Liver (tissue), 9 donors: ENCODE data around the gene ETV3. TPM values are rescaled to one million over a fixed set of nuclear protein-coding genes. Genes with fewer than 3 reads are reported as not detected.

ENCODE experiments used
- DNase-seq: peaks from one replicate; pipeline ENCODE4 v3.0.0-alpha.2; 2017; ENCODE audit warnings: low spot score
- H3K27ac ChIP-seq, 2 donors: one replicate each; pipeline ENCODE4 v1.7.0; 2013; ENCODE audit warnings: inconsistent platforms in 2 of 2, low read length in 2 of 2, control low read depth in 1 of 2, low read depth in 1 of 2, mild to moderate bottlenecking in 1 of 2
- H3K27me3 ChIP-seq, 4 donors: one replicate each; pipeline versions ENCODE4 v1.6.1 to v1.7.0; 2013; ENCODE audit warnings: low read length in 3 of 4, inconsistent platforms in 1 of 4, mild to moderate bottlenecking in 1 of 4, moderate library complexity in 1 of 4; ENCODE audit not compliant: control insufficient read depth in 4 of 4, insufficient read depth in 4 of 4
- H3K36me3 ChIP-seq, 4 donors: one replicate each; pipeline versions ENCODE4 v1.6.1 to v1.7.0; 2013; ENCODE audit warnings: low read length in 3 of 4, mild to moderate bottlenecking in 3 of 4, low read depth in 1 of 4, moderate library complexity in 1 of 4; ENCODE audit not compliant: control insufficient read depth in 4 of 4, insufficient read depth in 3 of 4
- H3K4me1 ChIP-seq, 4 donors: one replicate each; pipeline versions ENCODE4 v1.6.1 to v1.7.0; 2013; ENCODE audit warnings: low read length in 3 of 4, mild to moderate bottlenecking in 3 of 4, moderate library complexity in 1 of 4; ENCODE audit not compliant: control insufficient read depth in 4 of 4, insufficient read depth in 4 of 4
- H3K4me3 ChIP-seq, 3 donors: one replicate each; pipeline versions ENCODE4 v1.6.1 to v1.7.0; 2013; ENCODE audit warnings: low read length in 3 of 3, control low read depth in 1 of 3, low read depth in 1 of 3, mild to moderate bottlenecking in 1 of 3
- H3K9ac ChIP-seq, 2 donors: one replicate each; pipeline ENCODE4 v1.7.0; 2013; ENCODE audit warnings: low read length in 2 of 2, mild to moderate bottlenecking in 2 of 2, moderate library complexity in 2 of 2, control low read depth in 1 of 2, low read depth in 1 of 2
- H3K9me3 ChIP-seq, 4 donors: one replicate each; pipeline versions ENCODE4 v1.6.1 to v1.7.0; 2013; ENCODE audit warnings: low read length in 3 of 4; ENCODE audit not compliant: control insufficient read depth in 4 of 4
- FOXA1 ChIP-seq: IDR thresholded peaks from 2 replicates; pipeline ENCODE4 v1.6.1; 2016; ENCODE audit warnings: antibody characterized with exemption
- GABPA ChIP-seq, 2 donors: IDR thresholded peaks in 1 of 2; conservative IDR thresholded peaks in 1 of 2; 2 replicates each; pipeline ENCODE4 v1.6.1; 2016; ENCODE audit warnings: antibody characterized with exemption in 2 of 2, mild to moderate bottlenecking in 1 of 2, moderate library complexity in 1 of 2
- JUND ChIP-seq, 2 donors: IDR thresholded peaks; 2 replicates each; pipeline ENCODE4 v1.6.1; 2016; ENCODE audit warnings: antibody characterized with exemption in 2 of 2
- NR2F2 ChIP-seq: IDR thresholded peaks from 2 replicates; pipeline ENCODE4 v1.6.1; 2016; ENCODE audit warnings: antibody characterized with exemption
- RAD21 ChIP-seq, 2 donors: IDR thresholded peaks; 2 replicates each; pipeline ENCODE4 v1.6.1; 2016; ENCODE audit warnings: antibody characterized with exemption in 2 of 2, mild to moderate bottlenecking in 2 of 2
- TAF1 ChIP-seq: conservative IDR thresholded peaks from 2 replicates; pipeline ENCODE4 v1.6.1; 2016; ENCODE audit warnings: antibody characterized with exemption, mild to moderate bottlenecking
- WGBS: extraction: QIAGEN DNeasy Blood & Tissue Kit; methylation state at CpG from one replicate; pipeline ENCODE4 v1.1.7; 2013; 5-methylcytosine and 5-hydroxymethylcytosine counted together
- polyA plus RNA-seq, 2 donors: library from polyadenylated mRNA; stranded (reverse) in 1 of 2; unstranded in 1 of 2; fragments of 200-250 nt in 1 of 2; fragments of >200 nt in 1 of 2; fragmentation: Nextera tagmentation in 1 of 2; extraction: Ambion mirVana in 1 of 2; gene quantifications; one replicate each; pipeline versions ENCODE4 v1.2.1 to v1.2.3, GENCODE V29; 2013 to 2015
- total RNA-seq, 2 donors: library from RNA; depleted of rRNA; stranded (reverse); fragments of >200 nt; gene quantifications; one replicate each; pipeline ENCODE4 v1.2.3, GENCODE V29; 2014
- TF ChIP-seq, protein P1 (sequence below): fragments of 150-350 bp; IDR thresholded peaks from 2 replicates; pipeline ENCODE4 v1.5.1; 2017; ENCODE audit warnings: improper control_type of control experiment, low read depth, low read length; ENCODE audit not compliant: missing input control
- TF ChIP-seq, protein P2 (sequence below): IDR thresholded peaks from 2 replicates; pipeline ENCODE4 v1.6.1; 2016; ENCODE audit warnings: antibody characterized with exemption
- donor health status: healthy.
- donor health status: healthy.
- donor health status: healthy.
- donor health status: healthy.
- donor health status: healthy.

ETV3 gene
- total and polyA plus RNA-seq, 4 donors: 2.0 to 10.8 (median 5.3) TPM

DNA sequence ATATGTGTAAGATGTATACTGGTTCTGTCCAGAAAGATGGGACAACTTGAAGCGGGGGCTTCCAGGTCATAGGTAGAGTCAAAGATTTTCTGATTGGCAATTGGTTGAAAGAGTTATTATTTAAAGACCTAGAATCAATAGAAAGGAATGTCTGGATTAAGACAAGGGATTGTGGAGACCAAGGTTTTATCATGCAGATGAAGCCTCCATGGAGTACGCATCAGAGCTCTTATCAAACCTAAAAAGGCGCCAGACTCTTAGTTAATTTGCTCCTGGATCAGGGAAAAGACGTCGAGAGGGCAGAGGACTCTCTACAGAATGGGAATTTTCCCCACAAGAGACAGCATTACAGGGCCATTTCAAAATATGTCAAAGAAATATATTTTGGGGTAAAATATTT, 23.7 kb upstream of the ETV3 start (continued):
- TF ChIP-seq NR2F2: no peak
- TF ChIP-seq, protein P1, sequence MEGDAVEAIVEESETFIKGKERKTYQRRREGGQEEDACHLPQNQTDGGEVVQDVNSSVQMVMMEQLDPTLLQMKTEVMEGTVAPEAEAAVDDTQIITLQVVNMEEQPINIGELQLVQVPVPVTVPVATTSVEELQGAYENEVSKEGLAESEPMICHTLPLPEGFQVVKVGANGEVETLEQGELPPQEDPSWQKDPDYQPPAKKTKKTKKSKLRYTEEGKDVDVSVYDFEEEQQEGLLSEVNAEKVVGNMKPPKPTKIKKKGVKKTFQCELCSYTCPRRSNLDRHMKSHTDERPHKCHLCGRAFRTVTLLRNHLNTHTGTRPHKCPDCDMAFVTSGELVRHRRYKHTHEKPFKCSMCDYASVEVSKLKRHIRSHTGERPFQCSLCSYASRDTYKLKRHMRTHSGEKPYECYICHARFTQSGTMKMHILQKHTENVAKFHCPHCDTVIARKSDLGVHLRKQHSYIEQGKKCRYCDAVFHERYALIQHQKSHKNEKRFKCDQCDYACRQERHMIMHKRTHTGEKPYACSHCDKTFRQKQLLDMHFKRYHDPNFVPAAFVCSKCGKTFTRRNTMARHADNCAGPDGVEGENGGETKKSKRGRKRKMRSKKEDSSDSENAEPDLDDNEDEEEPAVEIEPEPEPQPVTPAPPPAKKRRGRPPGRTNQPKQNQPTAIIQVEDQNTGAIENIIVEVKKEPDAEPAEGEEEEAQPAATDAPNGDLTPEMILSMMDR: no peak

DNA sequence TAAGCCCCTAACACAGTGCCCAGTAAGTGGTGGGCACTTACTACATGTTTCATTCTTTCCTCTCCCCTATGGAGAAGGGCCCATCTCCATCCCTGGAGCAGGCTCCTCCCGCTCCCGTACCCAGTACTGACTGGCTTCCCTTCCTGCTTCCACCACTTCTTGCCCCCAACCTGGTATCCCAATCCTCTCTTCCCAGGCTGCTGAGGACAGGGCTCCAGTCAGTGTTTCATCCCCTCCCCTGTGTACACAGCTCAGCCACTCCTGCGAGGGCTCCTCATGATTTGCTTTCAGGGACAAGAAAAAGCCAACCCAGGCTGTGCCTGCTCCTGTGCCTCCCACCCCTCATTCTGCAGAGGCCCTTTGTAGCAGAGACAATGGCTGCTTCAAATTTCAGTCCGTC, 20.8 kb upstream of the ETV3 start:
- TF ChIP-seq, protein P2, sequence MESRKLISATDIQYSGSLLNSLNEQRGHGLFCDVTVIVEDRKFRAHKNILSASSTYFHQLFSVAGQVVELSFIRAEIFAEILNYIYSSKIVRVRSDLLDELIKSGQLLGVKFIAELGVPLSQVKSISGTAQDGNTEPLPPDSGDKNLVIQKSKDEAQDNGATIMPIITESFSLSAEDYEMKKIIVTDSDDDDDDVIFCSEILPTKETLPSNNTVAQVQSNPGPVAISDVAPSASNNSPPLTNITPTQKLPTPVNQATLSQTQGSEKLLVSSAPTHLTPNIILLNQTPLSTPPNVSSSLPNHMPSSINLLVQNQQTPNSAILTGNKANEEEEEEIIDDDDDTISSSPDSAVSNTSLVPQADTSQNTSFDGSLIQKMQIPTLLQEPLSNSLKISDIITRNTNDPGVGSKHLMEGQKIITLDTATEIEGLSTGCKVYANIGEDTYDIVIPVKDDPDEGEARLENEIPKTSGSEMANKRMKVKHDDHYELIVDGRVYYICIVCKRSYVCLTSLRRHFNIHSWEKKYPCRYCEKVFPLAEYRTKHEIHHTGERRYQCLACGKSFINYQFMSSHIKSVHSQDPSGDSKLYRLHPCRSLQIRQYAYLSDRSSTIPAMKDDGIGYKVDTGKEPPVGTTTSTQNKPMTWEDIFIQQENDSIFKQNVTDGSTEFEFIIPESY: no peak
- no peak for TF ChIP-seq FOXA1
- no peak for TF ChIP-seq TAF1
- no peak overlapping the region for H3K27ac ChIP-seq
- H3K9ac ChIP-seq: no peak overlapping the region
- H3K36me3 ChIP-seq: no peaks in the 10 kb centered on the region
- DNase-seq: no peak
- WGBS: 76% methylated on average over 4 of the region's 4 CpGs
- peaks cover 7 to 26% (median 23%) of the 10 kb centered on the region in 4 donors for H3K4me1 ChIP-seq
- H3K9me3 ChIP-seq: no peaks in the 10 kb centered on the region
- no peak overlapping the region for H3K4me3 ChIP-seq
- H3K27me3 ChIP-seq: no peaks in the 10 kb centered on the region

DNA sequence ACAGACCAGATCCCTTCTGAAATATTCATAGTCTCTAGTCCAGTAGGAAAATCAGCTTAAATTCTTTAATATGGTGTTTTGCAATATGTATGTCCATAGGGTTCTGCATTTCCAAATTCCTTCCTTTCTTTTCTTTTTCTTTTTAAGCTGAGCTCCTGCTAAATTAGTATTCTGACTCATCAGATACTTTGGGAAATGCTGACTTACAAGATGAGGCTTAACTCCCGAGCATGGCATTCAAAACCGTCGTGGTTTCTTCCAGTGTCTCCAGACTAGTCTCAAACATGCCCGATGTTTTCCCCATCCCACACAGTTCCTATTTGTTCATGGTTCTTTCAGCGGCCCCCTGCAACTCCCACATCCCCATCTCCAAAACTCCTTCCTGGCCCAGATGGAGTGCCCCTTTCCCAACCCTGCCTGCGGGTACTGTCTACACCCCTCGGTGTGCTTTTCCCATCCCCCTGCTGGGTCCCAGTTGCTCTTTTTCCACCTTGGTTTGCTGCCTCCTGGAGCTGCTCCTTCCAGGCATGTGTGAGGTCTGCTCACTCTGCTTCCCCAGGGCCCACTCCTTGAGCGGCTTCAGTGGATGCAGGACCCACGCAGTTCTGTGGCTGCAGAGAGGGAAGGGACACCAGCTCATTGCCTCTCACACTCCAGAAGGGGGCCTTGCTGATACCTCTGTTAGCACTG, 19.5 kb upstream of the ETV3 start:
- no peak overlapping the region for H3K27ac ChIP-seq
- H3K36me3 ChIP-seq: no peaks in the 10 kb centered on the region
- 82% methylated on average over 9 of the region's 9 CpGs for WGBS
- no peak overlapping the region for H3K9ac ChIP-seq
- no peaks in the 10 kb centered on the region for H3K27me3 ChIP-seq
- no peak for DNase-seq
- no peak for TF ChIP-seq TAF1
- no peak for TF ChIP-seq JUND (IDR thresholded peaks at IDR 0.05)
- no peak overlapping the region for H3K4me3 ChIP-seq
- H3K9me3 ChIP-seq: no peaks in the 10 kb centered on the region
- H3K4me1 ChIP-seq: peaks cover 7 to 29% (median 23%) of the 10 kb centered on the region in 4 donors

DNA sequence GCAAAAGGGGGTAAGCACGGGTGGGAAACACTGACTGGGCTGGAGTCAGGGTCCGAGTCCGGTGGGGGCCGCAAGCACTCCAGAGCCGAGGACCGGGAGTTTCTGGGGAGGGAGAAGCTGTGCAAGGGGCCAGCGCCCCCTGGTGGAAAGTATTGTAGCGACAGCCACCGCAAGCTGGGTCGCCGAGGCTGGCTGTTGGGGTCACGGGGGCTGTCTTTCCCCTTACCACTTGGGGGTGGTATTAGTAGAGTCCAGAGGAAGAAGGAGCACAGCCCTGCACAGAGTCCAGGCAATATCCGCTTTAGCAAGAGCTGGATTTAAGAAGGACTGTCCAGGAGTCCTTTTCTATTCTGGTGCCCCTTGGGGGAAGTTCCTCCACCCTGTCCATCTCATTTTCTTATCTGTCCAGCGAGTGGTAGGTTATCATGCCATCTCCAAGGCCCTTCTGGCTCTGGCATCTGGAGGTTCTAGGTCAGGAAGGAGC, 17.9 kb upstream of the ETV3 start:
- TF ChIP-seq GABPA (IDR thresholded peaks at IDR 0.05 in 1 of 2, conservative IDR thresholded peaks at IDR 0.05 in 1 of 2) (no peak), RAD21 (IDR thresholded peaks at IDR 0.05) (peak; percentile 93 to 94)
- TF ChIP-seq, protein P1: peak; percentile 86
- peak; percentile 88 for DNase-seq
- H3K36me3 ChIP-seq: no peaks in the 10 kb centered on the region
- H3K27me3 ChIP-seq: no peaks in the 10 kb centered on the region
- 1% methylated on average over 14 of the region's 14 CpGs for WGBS
- H3K9me3 ChIP-seq: no peaks in the 10 kb centered on the region
- no peak overlapping the region for H3K27ac ChIP-seq
- H3K4me1 ChIP-seq: peaks cover 7 to 29% (median 23%) of the 10 kb centered on the region in 4 donors
- H3K9ac ChIP-seq: no peak overlapping the region
- no peak overlapping the region for H3K4me3 ChIP-seq
